NT2/D1 (cell line): Measurements from ENCODE around the gene ELMOD3.

Source experiments
- SUZ12 ChIP-seq: IDR thresholded peaks from 2 replicates; pipeline ENCODE4 v1.6.1; 2011; ENCODE audit not compliant: insufficient read length, insufficient read depth; ENCODE audit errors: extremely low read depth
- YY1 ChIP-seq: IDR thresholded peaks from 2 replicates; pipeline ENCODE4 v1.6.1; 2011; ENCODE audit not compliant: insufficient read length, insufficient read depth
- ZNF274 ChIP-seq: IDR thresholded peaks from 2 replicates; pipeline ENCODE4 v1.6.1; 2011; ENCODE audit warnings: mild to moderate bottlenecking, low read depth, low read length

GRCh38 chr2:85440729-85441128 is 86.2 kb downstream of the ELMOD3 start:
- no peak for TF ChIP-seq SUZ12
- TF ChIP-seq ZNF274, result no peak
- TF ChIP-seq YY1, result no peak
